Measurements from ENCODE around the gene OSBPL3. TPM values are rescaled to one million over a fixed set of nuclear protein-coding genes. Genes with fewer than 3 reads are reported as not detected.

Gene OSBPL3
- total and polyA plus RNA-seq, 2 donors (not counting 1 experiment from before 2014, with no cell fraction given): 13.5 to 67.6 TPM

- H3K27me3 Mint-ChIP-seq: no peaks in the 10 kb centered on the region
- H3K9ac ChIP-seq (ENCODE audit: low read length): no peak overlapping the region
- DNase-seq (no peak), ATAC-seq (ENCODE audit: low read depth) (no peak)
- H3K27ac Mint-ChIP-seq: no peak overlapping the region
- TF ChIP-seq EZH2 (IDR thresholded peaks at IDR 0.05; ENCODE audit: borderline replicate concordance, insufficient read depth, low read depth, low read length, poor library complexity, severe bottlenecking) (no peak), CTCF (IDR thresholded peaks at IDR 0.05) (no peak)
- intact Hi-C loops (cut with micrococcal nuclease): no loop called here
- H3K4me3 ChIP-seq (ENCODE audit: control extremely low read depth in 1 of 5, extremely low read depth in 1 of 5, insufficient read depth in 1 of 5, low read depth in 2 of 5, low read length in 4 of 5): no peak overlapping the region
- peaks cover 12% of the 10 kb centered on the region for H3K79me2 ChIP-seq (ENCODE audit: control insufficient read depth, insufficient read depth, low read length)
- H3K4me1 Mint-ChIP-seq: peaks cover 12% of the 10 kb centered on the region
- CTCF ChIA-PET: interaction anchor here (1.1 to 2.1 kb wide), 3 partner anchors 12 to 77 kb away, joined by 4 to 7 read pairs (median 4); no protein-coding TSS in a partner anchor
- no peaks in the 10 kb centered on the region for H3K27me3 ChIP-seq (replicated peaks in 1 of 4; ENCODE audit: control extremely low read depth in 1 of 4, control insufficient read depth in 3 of 4, insufficient read depth in 4 of 4, low read length in 3 of 4)
- POLR2A ChIA-PET: no interaction called here
- no peaks in the 10 kb centered on the region for H3K9me3 ChIP-seq (ENCODE audit: control extremely low read depth in 1 of 3, control insufficient read depth in 2 of 3, insufficient read depth in 1 of 3, low read length in 2 of 3)
- WGBS (ENCODE audit: insufficient coverage): 100% methylated on average over 1 of the region's 1 CpG
- H3K9me3 Mint-ChIP-seq (ENCODE audit: insufficient read depth): no peaks in the 10 kb centered on the region
- H2AFZ ChIP-seq (ENCODE audit: insufficient read depth, low read depth, low read length, poor library complexity, severe bottlenecking): no peak overlapping the region
- no peak overlapping the region for H3K4me3 Mint-ChIP-seq
- H3K4me2 ChIP-seq (replicated peaks; ENCODE audit: low read depth, low read length, poor library complexity, severe bottlenecking): no peak overlapping the region
- peaks cover 0 to 7% of the 10 kb centered on the region in 2 experiments for H3K36me3 ChIP-seq (replicated peaks in 1 of 2; ENCODE audit: control extremely low read depth in 1 of 2, control insufficient read depth in 1 of 2, extremely low read depth in 1 of 2, insufficient read depth in 2 of 2, low read length in 1 of 2)
- H3K4me1 ChIP-seq (ENCODE audit: control insufficient read depth in 2 of 2, insufficient read depth in 2 of 2, low read length in 2 of 2): no peaks in the 10 kb centered on the region
- H3K27ac ChIP-seq (ENCODE audit: low read length in 2 of 2): no peak overlapping the region
- H4K20me1 ChIP-seq (ENCODE audit: control insufficient read depth, insufficient read depth, low read length, poor library complexity, severe bottlenecking): no peaks in the 10 kb centered on the region
Observed at GRCh38 chr7:24889611-24890010, 90.4 kb downstream of the OSBPL3 start.

- H3K27ac ChIP-seq (ENCODE audit: low read length in 2 of 2): no peak overlapping the region
- CTCF ChIA-PET: interaction anchor here (0.9 to 2.1 kb wide), 3 partner anchors 8 to 76 kb away, joined by 3 to 7 read pairs (median 4); no protein-coding TSS in a partner anchor
Observed at GRCh38 chr7:24888653-24889052, 91.3 kb downstream of the OSBPL3 start.

More at GRCh38 chr7:24888653-24889052, 91.3 kb downstream of the OSBPL3 start:
- Histone ChIP-seq H3K4me2 (replicated peaks; ENCODE audit: low read depth, low read length, poor library complexity, severe bottlenecking) (no peak overlapping the region), H3K79me2 (ENCODE audit: control insufficient read depth, insufficient read depth, low read length) (peaks cover 5% of the 10 kb centered on the region), H3K36me3 (replicated peaks in 1 of 2; ENCODE audit: control extremely low read depth in 1 of 2, control insufficient read depth in 1 of 2, extremely low read depth in 1 of 2, insufficient read depth in 2 of 2, low read length in 1 of 2) (peaks cover 0 to 7% of the 10 kb centered on the region in 2 experiments), H3K9me3 (ENCODE audit: control extremely low read depth in 1 of 3, control insufficient read depth in 2 of 3, insufficient read depth in 1 of 3, low read length in 2 of 3) (no peaks in the 10 kb centered on the region), H3K4me3 (ENCODE audit: control extremely low read depth in 1 of 5, extremely low read depth in 1 of 5, insufficient read depth in 1 of 5, low read depth in 2 of 5, low read length in 4 of 5) (no peak overlapping the region), H3K4me1 (ENCODE audit: control insufficient read depth in 2 of 2, insufficient read depth in 2 of 2, low read length in 2 of 2) (peaks cover 0 to under 1% of the 10 kb centered on the region in 2 donors), H2AFZ (ENCODE audit: insufficient read depth, low read depth, low read length, poor library complexity, severe bottlenecking) (no peak overlapping the region), H3K27me3 (replicated peaks in 1 of 4; ENCODE audit: control extremely low read depth in 1 of 4, control insufficient read depth in 3 of 4, insufficient read depth in 4 of 4, low read length in 3 of 4) (no peaks in the 10 kb centered on the region), H4K20me1 (ENCODE audit: control insufficient read depth, insufficient read depth, low read length, poor library complexity, severe bottlenecking) (no peaks in the 10 kb centered on the region), H3K9ac (ENCODE audit: low read length) (no peak overlapping the region)
- POLR2A ChIA-PET: no interaction called here
- Mint-ChIP-seq H3K27me3 (no peaks in the 10 kb centered on the region), H3K4me3 (no peak overlapping the region), H3K9me3 (ENCODE audit: insufficient read depth) (no peaks in the 10 kb centered on the region), H3K4me1 (peaks cover 17% of the 10 kb centered on the region), H3K27ac (no peak overlapping the region)
- DNase-seq (no peak), ATAC-seq (ENCODE audit: low read depth) (no peak)
- no peak for TF ChIP-seq EZH2 (IDR thresholded peaks at IDR 0.05; ENCODE audit: borderline replicate concordance, insufficient read depth, low read depth, low read length, poor library complexity, severe bottlenecking)
- no peak for TF ChIP-seq CTCF (IDR thresholded peaks at IDR 0.05)
- intact Hi-C loops (cut with micrococcal nuclease): no loop called here

Measured in B cell (primary cell).